Measurements from ENCODE around the gene ARMC7.

Gene ARMC7

DNA sequence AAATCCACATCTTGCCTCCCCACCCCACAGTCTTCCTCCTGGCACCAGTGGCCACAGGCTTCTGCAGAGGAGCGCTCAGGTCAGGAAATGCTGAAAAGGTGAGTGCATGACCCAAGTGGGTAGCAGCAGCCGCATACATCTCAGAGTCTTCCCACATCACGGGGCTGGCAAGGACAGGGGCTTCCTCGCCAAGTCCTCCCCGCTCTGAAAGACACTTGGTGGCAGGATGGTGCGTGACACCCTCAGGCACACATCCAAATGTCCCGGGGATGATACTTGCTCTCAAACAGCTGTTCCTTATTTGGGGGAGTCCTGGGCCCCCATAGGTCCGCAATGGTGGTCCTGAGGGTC lies 30.8 kb upstream of the ARMC7 start:
- Histone ChIP-seq H3K27ac (peak overlapping the region in 1 of 2 donors; percentile 72), H3K4me3 (no peak overlapping the region)
- no peak for DNase-seq (ENCODE audit: low spot score)
- TF ChIP-seq CTCF (IDR thresholded peaks at IDR 0.05): no peak

DNA sequence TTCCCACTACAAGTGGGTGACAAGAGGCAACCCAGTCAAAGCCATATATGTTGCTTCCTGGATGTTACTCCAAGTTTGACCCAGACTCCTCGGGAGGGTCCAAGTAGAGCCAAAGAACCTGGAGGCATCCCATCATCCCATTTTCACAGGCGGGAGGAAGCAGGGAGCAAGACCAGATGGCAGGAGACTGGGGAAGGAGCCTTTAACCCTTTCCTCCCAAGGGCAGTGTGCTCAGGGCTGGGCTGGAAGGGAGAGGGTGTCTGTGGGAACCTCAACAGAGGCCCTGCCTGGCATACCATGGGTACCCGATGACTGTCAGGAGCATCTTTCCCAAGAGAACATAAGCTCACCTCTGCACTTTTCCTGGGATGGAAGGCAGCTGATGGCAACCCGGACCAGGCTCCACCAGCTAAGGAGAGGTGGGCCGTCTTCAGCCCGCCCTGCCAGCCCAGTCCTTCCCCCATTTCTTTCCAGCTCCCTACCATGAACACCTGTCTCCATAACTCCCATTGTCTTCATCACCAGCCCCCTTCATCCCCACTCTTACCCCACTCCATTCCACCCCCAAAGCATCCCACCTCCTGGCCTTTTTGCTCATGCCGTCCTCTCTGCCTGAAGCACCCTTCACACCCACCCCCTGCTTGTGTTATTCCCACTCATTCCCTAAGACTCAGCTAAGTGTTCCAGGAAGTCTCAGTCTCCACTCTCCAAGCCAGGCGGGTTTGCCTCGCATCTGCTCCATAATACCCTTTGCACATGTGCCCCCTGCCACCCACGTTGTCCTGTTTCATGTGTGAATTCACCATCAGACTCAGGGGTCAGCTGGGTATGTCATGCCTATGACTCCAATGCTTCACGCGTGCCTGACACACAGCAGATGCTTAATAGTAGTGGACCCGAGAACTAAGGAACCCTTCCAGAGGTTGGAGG lies 27.9 kb upstream of the ARMC7 start:
- H3K27ac ChIP-seq: no peak overlapping the region
- H3K4me3 ChIP-seq: no peak overlapping the region
- TF ChIP-seq CTCF (IDR thresholded peaks at IDR 0.05): no peak
- DNase-seq (ENCODE audit: low spot score): no peak

- TF ChIP-seq CTCF (IDR thresholded peaks at IDR 0.05): no peak
- no peak overlapping the region for H3K4me3 ChIP-seq
- H3K27ac ChIP-seq: no peak overlapping the region
- no peak for DNase-seq (ENCODE audit: low spot score)
Observed at GRCh38 chr17:75082683-75083082, 27.1 kb upstream of the ARMC7 start.

GRCh38 chr17:75084039-75084660 lies 25.6 kb upstream of the ARMC7 start:
- H3K4me3 ChIP-seq: no peak overlapping the region
- no peak for TF ChIP-seq CTCF (IDR thresholded peaks at IDR 0.05)
- DNase-seq (ENCODE audit: low spot score): no peak
- H3K27ac ChIP-seq: no peak overlapping the region

DNA sequence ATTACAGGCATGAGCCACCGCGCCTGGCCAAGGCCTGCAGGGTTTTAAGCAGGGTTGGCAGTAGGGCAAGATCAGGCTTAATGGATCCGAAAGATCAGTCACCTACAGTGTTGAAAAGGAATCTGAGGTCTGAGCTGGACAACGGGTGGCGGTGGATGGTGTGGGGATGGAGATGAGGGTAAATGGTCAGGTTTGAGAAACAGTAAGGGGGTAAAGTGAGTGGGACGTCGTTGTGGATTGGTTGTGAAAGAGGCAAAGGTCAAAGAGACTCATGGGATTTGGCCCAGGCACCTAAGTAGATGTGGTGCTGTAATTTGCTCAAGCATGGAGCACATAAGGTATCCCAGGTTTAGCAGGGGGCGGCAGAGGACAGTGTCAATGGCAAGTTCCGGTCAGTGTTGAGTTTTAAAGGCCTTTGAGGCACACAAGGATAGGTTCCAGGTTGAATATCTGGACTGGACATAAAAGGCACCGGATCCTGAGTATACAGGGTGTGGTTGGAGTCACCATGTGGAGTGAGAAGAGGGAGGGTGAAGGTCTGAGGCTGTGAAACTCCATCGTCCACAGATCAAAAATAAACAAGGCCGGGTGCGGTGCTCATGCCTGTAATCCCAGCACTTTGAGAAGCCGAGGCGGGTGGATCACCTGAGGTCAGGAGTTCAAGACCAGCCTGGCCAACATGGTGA lies 23.1 kb upstream of the ARMC7 start:
- no peak overlapping the region for H3K4me3 ChIP-seq
- no peak for TF ChIP-seq CTCF (IDR thresholded peaks at IDR 0.05)
- H3K27ac ChIP-seq: peak overlapping the region in 1 of 2 donors; percentile 82
- DNase-seq (ENCODE audit: low spot score): no peak

- no peak for DNase-seq (ENCODE audit: low spot score)
- Histone ChIP-seq H3K4me3 (peak overlapping the region; percentile 72), H3K27ac (peak overlapping the region in 1 of 2 donors; percentile 82)
- TF ChIP-seq CTCF (IDR thresholded peaks at IDR 0.05): no peak
Observed at GRCh38 chr17:75087182-75087557, 22.6 kb upstream of the ARMC7 start.
